NCI-H2081 treated with DMSO at 0.1 percent for 48 hours (cell line): Measurements from ENCODE around the gene NEO1.

ENCODE experiments used
- DNase-seq: peaks from one replicate; lab custom pipeline; 2025; lab: John Stamatoyannopoulos, UW

Gene NEO1

GRCh38 chr15:73354241-73354640 lies 302.0 kb downstream of the NEO1 start:
- DNase-seq, result no peak
